ENCODE measurements around the gene LZTS2. TPM values are rescaled to one million over a fixed set of nuclear protein-coding genes. Genes with fewer than 3 reads are reported as not detected.

The LZTS2 gene
- polyA plus RNA-seq, 1 of the 3 experiments (the other 2 are of a cell fraction), result 50.6 TPM

DNA sequence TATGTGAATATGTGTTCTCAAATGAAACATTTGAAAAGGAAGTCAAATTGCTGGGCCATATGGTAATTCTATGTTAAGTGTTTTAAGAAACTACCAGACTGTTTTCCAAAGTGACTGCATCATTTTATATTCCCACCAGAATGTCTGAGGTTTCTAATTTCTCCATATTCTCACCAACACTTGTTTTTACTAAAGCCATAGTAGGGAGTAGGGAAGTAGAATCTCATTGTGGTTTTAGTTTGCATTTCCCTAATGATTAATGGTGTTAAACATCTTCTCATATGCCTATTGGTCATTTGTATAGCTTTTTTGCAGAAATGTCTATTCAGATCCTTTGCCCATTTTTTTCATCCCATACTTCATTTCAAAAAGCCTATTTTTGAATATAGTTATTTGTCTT is 39.4 kb upstream of the LZTS2 start:
- no peaks in the 10 kb centered on the region for H3K27me3 ChIP-seq (ENCODE audit: insufficient read depth)
- POLR2A ChIA-PET, result no interaction called here

DNA sequence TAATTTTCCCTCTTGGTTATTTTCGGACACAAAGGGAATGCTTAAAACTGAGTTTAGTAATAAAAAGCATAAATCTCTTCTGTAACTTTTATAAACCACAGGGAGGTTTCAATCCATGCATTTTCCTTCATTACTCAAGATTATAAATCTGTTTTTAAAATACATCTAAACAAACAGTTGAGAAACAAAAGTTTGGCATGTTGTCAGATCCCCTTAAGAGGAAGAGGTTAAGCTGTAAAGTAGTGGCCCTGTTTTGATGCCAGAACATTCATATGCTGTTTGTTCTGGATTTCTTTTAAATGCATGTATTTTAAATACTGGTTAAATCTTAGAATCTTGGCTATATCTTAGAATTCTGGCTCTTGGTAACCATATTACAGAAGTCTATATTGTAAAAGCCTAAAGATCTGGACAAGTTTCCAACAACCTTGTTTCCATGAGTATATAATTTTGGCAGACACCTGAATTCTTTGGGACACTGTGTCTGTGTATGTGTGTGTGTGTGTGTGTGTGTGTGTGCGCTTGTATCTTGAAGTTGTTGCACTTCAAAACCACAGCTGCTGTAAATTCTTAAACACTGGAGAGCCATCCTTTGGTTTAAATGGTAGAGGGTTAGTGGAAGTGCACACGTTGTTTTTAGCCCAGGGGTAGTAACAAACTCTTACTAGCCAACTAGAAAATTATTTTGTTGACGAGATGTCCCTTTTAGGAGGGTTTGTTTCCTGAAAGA is 37.1 kb upstream of the LZTS2 start:
- CTCF ChIA-PET, result interaction anchor here (1.2 to 3.8 kb wide), 2 partner anchors 52 to 443 kb away, joined by 3 to 15 read pairs; partner anchors contain the start of gene SEC31B
- DNase-seq, result no peak
- no peaks in the 10 kb centered on the region for H3K27me3 ChIP-seq (ENCODE audit: insufficient read depth)
- POLR2A ChIA-PET, result no interaction called here
- WGBS (ENCODE audit: low lambda C conversion rate), result 88% methylated on average over 4 of the region's 4 CpGs
- no peak overlapping the region for H3K4me3 ChIP-seq (ENCODE audit: low read depth in 2 of 2, low read length in 1 of 2)
- peaks cover 7% of the 10 kb centered on the region for H3F3A ChIP-seq (replicated peaks; ENCODE audit: insufficient read depth)
- no peaks in the 10 kb centered on the region for H3K9me2 ChIP-seq
- H2AFZ ChIP-seq (ENCODE audit: low read depth), result no peak overlapping the region
- H3K4me2 ChIP-seq, result no peak overlapping the region
- no peak overlapping the region for H3K9ac ChIP-seq
- H3K36me3 ChIP-seq (replicated peaks in 1 of 2; ENCODE audit: control insufficient read depth in 1 of 2, insufficient read depth in 2 of 2, low read length in 1 of 2), result peaks cover 70 to 80% of the 10 kb centered on the region in 2 experiments
- H3K9me3 ChIP-seq, result no peaks in the 10 kb centered on the region
- no peak overlapping the region for H3K27ac ChIP-seq (ENCODE audit: low read depth in 2 of 2, low read length in 1 of 2)
- no peak for TF ChIP-seq JUND (IDR thresholded peaks at IDR 0.05)
- no peak for TF ChIP-seq YY1 (IDR thresholded peaks at IDR 0.05; ENCODE audit: low read depth)
- no peak for TF ChIP-seq MXI1 (IDR thresholded peaks at IDR 0.05; ENCODE audit: low read depth, low read length)
- TF ChIP-seq REST (IDR thresholded peaks at IDR 0.05; ENCODE audit: low read depth, low read length), result no peak
- TF ChIP-seq SIN3A (IDR thresholded peaks at IDR 0.05; ENCODE audit: borderline replicate concordance, low read depth, low read length), result no peak
- no peak for TF ChIP-seq MEF2A (IDR thresholded peaks at IDR 0.05; ENCODE audit: borderline replicate concordance, low read depth)
- TF ChIP-seq TEAD4 (IDR thresholded peaks at IDR 0.05; ENCODE audit: borderline replicate concordance, insufficient read depth), result no peak
- no peak for TF ChIP-seq FOXJ3 (CRISPR knock-in tag; IDR thresholded peaks at IDR 0.05)
- TF ChIP-seq NFIC (IDR thresholded peaks at IDR 0.05; ENCODE audit: borderline replicate concordance), result no peak
- TF ChIP-seq RXRA (IDR thresholded peaks at IDR 0.05; ENCODE audit: borderline replicate concordance, low read depth), result no peak
- H3K4me1 ChIP-seq (ENCODE audit: control insufficient read depth in 1 of 2, insufficient read depth in 2 of 2, low read depth in 1 of 2, low read length in 1 of 2), result no peaks in the 10 kb centered on the region
- H4K20me1 ChIP-seq (ENCODE audit: insufficient read depth), result no peaks in the 10 kb centered on the region
- H3K79me2 ChIP-seq (ENCODE audit: insufficient read depth), result no peaks in the 10 kb centered on the region

More for the DNA sequence above, 39.4 kb upstream of the LZTS2 start:
- H3K4me2 ChIP-seq, result no peak overlapping the region
- H2AFZ ChIP-seq (ENCODE audit: low read depth), result no peak overlapping the region
- no peak overlapping the region for H3K9ac ChIP-seq
- H4K20me1 ChIP-seq (ENCODE audit: insufficient read depth), result no peaks in the 10 kb centered on the region
- no peak for DNase-seq
- H3K36me3 ChIP-seq (replicated peaks in 1 of 2; ENCODE audit: control insufficient read depth in 1 of 2, insufficient read depth in 2 of 2, low read length in 1 of 2), result peaks cover 67 to 72% of the 10 kb centered on the region in 2 experiments
- CTCF ChIA-PET, result no interaction called here
- no peak overlapping the region for H3K4me3 ChIP-seq (ENCODE audit: low read depth in 2 of 2, low read length in 1 of 2)
- peaks cover 7% of the 10 kb centered on the region for H3F3A ChIP-seq (replicated peaks; ENCODE audit: insufficient read depth)
- H3K27ac ChIP-seq (ENCODE audit: low read depth in 2 of 2, low read length in 1 of 2), result no peak overlapping the region
- H3K4me1 ChIP-seq (ENCODE audit: control insufficient read depth in 1 of 2, insufficient read depth in 2 of 2, low read depth in 1 of 2, low read length in 1 of 2), result no peaks in the 10 kb centered on the region
- TF ChIP-seq GATA2 (CRISPR knock-in tag; IDR thresholded peaks at IDR 0.05) (no peak), JUND (IDR thresholded peaks at IDR 0.05) (no peak)
- H3K79me2 ChIP-seq (ENCODE audit: insufficient read depth), result no peaks in the 10 kb centered on the region
- H3K9me3 ChIP-seq, result no peaks in the 10 kb centered on the region
- no peaks in the 10 kb centered on the region for H3K9me2 ChIP-seq

Data from SK-N-SH (cell line).